PFSK-1 (cell line): Measurements from ENCODE around the gene PAM16.

Experiments
- FOXP2 ChIP-seq: optimal IDR thresholded peaks from 2 replicates; pipeline ENCODE3; 2011; ENCODE audit warnings: borderline replicate concordance, control low read depth, inconsistent platforms; ENCODE audit not compliant: insufficient read depth; ENCODE audit errors: extremely low read length, extremely low read depth
- POLR2AphosphoS5 ChIP-seq: IDR thresholded peaks from 2 replicates; pipeline ENCODE4 v1.6.1; 2012; ENCODE audit warnings: low read depth, mild to moderate bottlenecking, control low read depth, low read length, moderate library complexity
- SIN3A ChIP-seq: IDR thresholded peaks from 2 replicates; pipeline ENCODE4 v1.6.1; 2012; ENCODE audit warnings: mild to moderate bottlenecking, low read length, moderate library complexity, borderline replicate concordance; ENCODE audit not compliant: insufficient read depth
- TAF1 ChIP-seq: IDR thresholded peaks from 2 replicates; pipeline ENCODE4 v1.6.1; 2012; ENCODE audit warnings: low read length, control low read depth, borderline replicate concordance; ENCODE audit not compliant: insufficient read depth
- TF ChIP-seq, protein P1 (sequence below), 2 experiments: IDR thresholded peaks; 2 replicates each; pipeline versions ENCODE4 v1.6.1 to v1.8.0; 2011 to 2012; ENCODE audit warnings: low read depth in 2 of 2, low read length in 2 of 2, control low read depth in 1 of 2, inconsistent platforms in 1 of 2, mild to moderate bottlenecking in 1 of 2, moderate library complexity in 1 of 2; ENCODE audit not compliant: insufficient read depth in 1 of 2

PAM16 gene

DNA sequence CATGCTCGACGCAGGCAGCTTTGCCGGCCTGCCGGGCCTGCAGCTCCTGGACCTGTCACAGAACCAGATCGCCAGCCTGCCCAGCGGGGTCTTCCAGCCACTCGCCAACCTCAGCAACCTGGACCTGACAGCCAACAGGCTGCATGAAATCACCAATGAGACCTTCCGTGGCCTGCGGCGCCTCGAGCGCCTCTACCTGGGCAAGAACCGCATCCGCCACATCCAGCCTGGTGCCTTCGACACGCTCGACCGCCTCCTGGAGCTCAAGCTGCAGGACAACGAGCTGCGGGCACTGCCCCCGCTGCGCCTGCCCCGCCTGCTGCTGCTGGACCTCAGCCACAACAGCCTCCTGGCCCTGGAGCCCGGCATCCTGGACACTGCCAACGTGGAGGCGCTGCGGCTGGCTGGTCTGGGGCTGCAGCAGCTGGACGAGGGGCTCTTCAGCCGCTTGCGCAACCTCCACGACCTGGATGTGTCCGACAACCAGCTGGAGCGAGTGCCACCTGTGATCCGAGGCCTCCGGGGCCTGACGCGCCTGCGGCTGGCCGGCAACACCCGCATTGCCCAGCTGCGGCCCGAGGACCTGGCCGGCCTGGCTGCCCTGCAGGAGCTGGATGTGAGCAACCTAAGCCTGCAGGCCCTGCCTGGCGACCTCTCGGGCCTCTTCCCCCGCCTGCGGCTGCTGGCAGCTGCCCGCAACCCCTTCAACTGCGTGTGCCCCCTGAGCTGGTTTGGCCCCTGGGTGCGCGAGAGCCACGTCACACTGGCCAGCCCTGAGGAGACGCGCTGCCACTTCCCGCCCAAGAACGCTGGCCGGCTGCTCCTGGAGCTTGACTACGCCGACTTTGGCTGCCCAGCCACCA is 30.2 kb upstream of the PAM16 start:
- TF ChIP-seq FOXP2 (no peak), TAF1 (no peak), SIN3A (no peak), POLR2AphosphoS5 (no peak)
- TF ChIP-seq, protein P1, sequence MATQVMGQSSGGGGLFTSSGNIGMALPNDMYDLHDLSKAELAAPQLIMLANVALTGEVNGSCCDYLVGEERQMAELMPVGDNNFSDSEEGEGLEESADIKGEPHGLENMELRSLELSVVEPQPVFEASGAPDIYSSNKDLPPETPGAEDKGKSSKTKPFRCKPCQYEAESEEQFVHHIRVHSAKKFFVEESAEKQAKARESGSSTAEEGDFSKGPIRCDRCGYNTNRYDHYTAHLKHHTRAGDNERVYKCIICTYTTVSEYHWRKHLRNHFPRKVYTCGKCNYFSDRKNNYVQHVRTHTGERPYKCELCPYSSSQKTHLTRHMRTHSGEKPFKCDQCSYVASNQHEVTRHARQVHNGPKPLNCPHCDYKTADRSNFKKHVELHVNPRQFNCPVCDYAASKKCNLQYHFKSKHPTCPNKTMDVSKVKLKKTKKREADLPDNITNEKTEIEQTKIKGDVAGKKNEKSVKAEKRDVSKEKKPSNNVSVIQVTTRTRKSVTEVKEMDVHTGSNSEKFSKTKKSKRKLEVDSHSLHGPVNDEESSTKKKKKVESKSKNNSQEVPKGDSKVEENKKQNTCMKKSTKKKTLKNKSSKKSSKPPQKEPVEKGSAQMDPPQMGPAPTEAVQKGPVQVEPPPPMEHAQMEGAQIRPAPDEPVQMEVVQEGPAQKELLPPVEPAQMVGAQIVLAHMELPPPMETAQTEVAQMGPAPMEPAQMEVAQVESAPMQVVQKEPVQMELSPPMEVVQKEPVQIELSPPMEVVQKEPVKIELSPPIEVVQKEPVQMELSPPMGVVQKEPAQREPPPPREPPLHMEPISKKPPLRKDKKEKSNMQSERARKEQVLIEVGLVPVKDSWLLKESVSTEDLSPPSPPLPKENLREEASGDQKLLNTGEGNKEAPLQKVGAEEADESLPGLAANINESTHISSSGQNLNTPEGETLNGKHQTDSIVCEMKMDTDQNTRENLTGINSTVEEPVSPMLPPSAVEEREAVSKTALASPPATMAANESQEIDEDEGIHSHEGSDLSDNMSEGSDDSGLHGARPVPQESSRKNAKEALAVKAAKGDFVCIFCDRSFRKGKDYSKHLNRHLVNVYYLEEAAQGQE (IDR thresholded peaks at IDR 0.05; ENCODE audit: insufficient read depth in 1 of 2, low read depth in 2 of 2, low read length in 2 of 2): no peak

DNA sequence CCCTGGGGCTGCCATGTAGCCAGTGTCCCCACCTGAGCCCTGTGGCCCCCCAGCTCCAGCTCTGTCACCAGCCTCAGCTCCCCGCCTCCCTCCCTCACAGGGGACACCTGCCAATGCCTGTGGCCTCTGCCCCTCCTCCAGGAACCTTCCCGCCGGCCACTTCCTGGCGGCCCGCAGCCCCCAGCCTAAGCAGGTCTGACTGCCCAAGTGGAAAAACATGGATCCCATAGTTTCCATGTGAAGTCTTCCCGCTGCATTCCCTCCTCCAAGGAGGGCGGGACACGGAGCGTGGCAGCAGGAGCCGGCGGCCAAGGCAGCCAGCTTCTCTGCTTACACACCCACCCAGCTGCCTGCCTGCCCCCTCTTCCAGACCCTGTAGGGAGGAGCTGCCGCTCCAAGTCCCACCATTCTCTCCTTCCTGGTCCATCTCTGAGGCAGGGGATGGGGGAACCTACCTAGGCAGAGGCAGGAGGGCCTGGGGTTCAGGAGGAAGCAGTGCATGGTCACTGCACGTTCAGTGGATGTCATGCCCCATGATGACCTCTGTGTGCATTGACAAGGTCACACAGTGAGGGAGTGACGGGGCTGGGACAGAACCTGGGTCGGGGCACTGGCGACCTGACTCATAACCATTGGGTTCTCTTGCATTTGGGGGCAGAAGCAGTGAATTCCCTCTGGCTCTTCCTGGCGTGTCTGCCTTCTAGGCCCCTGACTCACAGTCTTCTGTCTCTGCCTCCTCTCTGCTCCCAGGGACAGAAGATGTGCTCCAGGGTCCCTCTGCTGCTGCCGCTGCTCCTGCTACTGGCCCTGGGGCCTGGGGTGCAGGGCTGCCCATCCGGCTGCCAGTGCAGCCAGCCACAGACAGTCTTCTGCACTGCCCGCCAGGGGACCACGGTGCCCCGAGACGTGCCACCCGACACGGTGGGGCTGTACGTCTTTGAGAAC is 29.3 kb upstream of the PAM16 start:
- TF ChIP-seq FOXP2 (no peak), TAF1 (no peak), SIN3A (no peak), POLR2AphosphoS5 (no peak)
- TF ChIP-seq, protein P1 (IDR thresholded peaks at IDR 0.05; ENCODE audit: insufficient read depth in 1 of 2, low read depth in 2 of 2, low read length in 2 of 2): no peak

DNA sequence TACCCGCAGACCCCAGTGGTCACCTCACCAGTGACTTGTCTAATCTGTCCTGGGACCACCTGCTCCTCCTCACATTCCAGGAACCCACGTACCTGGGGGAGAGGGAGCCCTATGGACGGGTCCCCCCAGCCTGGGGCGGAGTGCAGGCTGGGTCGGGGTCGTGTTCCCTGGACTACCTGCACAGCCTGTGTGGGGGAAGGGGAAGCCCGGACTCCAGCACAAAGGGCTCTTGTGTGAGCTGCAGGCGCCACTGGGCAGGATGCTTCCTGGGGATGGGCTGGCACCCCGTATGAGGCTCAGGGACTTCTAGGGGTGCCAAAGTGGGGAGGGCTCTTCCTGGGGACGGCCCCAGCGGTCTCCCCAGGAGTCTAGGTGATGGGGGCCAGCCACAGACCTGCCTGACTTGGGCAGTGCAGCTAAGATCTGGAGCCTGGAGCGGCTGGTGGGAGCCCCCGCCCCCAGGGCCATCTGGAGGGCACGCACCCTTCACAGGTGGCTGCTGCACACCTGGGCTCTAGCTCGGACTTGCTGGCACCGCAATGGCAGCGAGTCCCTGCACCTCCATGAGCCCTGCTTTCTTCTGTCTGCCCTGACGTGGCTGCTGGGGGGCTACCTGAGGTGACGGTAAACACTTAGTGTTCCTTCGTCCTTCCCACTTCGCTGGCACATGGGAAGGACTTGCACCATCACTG is 28.0 kb upstream of the PAM16 start:
- no peak for TF ChIP-seq SIN3A
- TF ChIP-seq TAF1: no peak
- TF ChIP-seq POLR2AphosphoS5: no peak
- TF ChIP-seq, protein P1 (IDR thresholded peaks at IDR 0.05; ENCODE audit: insufficient read depth in 1 of 2, low read depth in 2 of 2, low read length in 2 of 2): no peak
- no peak for TF ChIP-seq FOXP2

DNA sequence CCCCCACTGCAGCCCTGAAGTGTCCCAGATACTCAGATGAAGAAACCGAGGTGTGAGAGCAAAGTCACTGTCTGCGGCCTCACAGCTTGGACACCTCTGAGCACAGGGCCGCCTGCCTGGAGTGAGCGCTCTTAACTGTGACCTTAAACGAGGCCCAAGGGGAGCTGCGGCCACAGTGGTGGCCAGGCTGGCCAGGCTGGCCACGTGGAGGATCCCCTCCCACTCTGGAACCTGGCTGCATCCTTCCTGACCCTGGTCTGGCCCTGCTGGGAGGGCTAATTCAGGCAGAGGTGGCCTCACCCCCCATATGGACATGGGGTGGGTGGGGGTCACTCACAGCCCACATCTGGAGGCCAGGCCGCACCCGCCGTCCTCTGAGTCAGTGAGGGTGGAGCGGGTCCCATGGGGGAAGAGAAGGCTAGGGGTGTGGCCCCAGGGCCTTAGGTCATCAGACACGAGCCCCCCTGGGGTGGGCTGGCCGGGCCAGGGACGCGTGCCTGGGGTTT is 27.1 kb upstream of the PAM16 start:
- TF ChIP-seq, protein P1 (IDR thresholded peaks at IDR 0.05; ENCODE audit: insufficient read depth in 1 of 2, low read depth in 2 of 2, low read length in 2 of 2): no peak
- TF ChIP-seq TAF1: no peak
- no peak for TF ChIP-seq POLR2AphosphoS5
- no peak for TF ChIP-seq SIN3A
- no peak for TF ChIP-seq FOXP2
